GM19023 (cell line): ENCODE results near the gene MAP1S.

ENCODE experiments used
- ATAC-seq: cut with Tn5 transposase; IDR thresholded peaks from one replicate; pipeline ENCODE4 v1.9.1; 2021; ENCODE audit warnings: mild to moderate bottlenecking, moderate library complexity; ENCODE audit not compliant: unreplicated experiment

The MAP1S gene, protein sequence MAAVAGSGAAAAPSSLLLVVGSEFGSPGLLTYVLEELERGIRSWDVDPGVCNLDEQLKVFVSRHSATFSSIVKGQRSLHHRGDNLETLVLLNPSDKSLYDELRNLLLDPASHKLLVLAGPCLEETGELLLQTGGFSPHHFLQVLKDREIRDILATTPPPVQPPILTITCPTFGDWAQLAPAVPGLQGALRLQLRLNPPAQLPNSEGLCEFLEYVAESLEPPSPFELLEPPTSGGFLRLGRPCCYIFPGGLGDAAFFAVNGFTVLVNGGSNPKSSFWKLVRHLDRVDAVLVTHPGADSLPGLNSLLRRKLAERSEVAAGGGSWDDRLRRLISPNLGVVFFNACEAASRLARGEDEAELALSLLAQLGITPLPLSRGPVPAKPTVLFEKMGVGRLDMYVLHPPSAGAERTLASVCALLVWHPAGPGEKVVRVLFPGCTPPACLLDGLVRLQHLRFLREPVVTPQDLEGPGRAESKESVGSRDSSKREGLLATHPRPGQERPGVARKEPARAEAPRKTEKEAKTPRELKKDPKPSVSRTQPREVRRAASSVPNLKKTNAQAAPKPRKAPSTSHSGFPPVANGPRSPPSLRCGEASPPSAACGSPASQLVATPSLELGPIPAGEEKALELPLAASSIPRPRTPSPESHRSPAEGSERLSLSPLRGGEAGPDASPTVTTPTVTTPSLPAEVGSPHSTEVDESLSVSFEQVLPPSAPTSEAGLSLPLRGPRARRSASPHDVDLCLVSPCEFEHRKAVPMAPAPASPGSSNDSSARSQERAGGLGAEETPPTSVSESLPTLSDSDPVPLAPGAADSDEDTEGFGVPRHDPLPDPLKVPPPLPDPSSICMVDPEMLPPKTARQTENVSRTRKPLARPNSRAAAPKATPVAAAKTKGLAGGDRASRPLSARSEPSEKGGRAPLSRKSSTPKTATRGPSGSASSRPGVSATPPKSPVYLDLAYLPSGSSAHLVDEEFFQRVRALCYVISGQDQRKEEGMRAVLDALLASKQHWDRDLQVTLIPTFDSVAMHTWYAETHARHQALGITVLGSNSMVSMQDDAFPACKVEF

DNA sequence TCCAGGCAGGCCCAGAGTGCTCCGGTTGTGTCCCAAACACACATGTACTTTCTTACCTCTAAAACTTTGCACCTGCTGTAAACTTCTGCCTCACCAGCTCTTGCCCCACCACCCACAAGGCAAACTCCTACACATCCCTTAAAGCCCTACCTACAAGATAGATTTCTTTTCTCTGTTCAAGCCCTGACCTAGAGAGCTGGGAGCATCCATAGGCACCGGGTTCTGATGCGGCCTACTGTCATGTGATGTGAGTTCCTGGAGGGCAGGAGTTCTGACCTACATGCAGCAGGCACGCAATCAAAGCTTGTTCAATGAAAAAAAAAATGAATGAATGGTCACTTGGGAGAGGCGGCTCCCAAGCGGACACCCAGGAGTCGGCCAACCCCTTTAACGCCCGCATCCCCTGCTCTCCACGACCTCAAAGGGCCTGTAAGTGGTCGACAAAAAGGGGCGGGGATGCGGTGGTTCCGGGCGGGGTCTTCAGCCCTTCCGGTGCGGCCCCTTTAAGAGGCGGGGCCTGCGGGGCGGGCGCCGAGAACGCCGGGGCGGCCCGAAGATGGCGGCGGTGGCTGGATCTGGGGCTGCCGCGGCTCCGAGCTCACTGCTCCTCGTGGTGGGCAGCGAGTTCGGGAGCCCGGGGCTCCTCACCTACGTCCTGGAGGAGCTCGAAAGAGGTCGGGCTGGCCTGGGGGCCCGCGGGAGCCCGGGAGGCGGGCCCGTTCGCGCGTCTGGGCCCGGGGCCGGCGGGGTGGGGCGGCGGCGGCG lies at the start of gene MAP1S:
MAP1S (plus strand) TSS at position 534 of the 765 bp plus-strand sequence; CDS start at position 557, 23 bp downstream.
- ATAC-seq: peak; percentile 79

DNA sequence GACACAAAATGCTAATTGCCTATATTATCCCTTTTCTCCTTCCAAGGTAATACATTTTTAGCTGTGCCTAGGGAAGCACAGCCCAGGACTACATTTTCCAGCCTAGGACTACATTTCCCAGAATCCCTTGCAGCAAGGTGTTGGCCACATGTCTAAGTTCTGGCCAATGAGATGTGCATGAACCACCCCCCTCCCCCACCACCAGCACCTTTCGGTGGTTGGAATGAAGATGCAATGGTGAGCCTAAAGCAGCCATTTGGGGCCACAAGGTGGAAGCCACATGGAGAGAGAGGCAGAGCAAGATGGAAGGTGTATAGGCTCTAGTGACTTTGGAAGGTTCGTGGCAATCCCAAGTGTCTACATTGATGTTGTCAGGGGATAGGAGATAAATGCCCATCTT lies 47.4 kb upstream of the MAP1S start:
- no peak for ATAC-seq

DNA sequence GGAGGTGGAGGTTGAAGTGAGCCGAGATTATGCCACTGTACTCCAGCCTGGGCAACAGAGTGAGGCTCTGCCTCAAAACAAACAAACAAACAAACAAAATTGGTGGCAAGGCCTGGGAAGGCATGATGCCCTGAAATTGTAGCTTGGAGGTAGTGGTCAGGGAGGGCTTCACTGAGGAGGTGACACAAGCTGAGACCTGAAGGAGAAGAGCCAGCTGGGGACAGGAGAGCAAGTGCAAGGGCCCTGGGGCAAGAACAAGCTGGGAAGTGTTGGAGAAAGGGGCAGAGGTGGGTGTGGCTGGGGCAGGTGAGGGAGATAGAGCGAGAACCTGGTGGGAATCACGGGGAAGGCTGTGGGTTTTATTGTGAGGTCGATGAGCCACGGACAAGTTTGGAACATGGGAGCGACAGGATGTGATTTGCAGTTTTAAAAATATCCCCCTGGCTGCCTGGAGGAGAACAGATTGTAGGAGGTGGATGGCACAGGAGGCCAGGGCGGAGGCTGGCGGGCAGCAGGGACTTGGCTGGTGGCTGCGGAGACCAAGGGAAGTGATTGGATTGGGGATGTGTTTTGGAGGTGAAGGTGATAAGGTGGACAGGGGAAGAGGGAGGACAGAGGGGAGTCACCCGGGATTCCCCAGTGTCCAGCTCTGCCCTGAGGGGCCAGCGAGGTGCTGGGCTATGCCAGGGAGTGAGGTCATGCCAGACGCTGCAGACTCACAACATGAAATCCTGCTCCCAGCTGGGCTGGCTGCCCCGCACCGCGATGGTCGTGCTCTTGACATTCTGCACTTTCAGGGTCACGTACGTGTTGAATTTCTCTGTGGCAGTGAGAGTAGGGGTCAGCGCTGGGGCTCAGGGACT lies 45.1 kb upstream of the MAP1S start:
- no peak for ATAC-seq

DNA sequence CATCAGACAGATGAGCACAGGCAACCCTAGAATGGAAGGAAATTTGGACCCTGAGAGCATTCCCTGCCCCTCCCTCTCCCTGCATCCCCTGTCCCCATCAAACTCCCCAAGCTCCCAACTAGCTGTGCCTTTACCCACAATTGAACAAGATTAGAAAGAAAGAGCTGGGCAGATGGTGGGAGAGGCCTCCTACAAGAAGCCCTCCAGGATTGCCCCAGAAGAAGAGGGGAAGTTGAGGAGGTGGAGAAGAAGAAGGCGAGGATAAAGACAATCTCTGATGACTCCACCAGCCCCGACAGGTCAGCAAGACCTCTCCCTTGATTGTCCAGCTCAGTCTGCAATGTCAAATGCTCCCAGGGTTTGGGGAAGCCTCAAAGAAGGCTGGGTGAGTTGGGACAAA lies 43.0 kb upstream of the MAP1S start:
- no peak for ATAC-seq

DNA sequence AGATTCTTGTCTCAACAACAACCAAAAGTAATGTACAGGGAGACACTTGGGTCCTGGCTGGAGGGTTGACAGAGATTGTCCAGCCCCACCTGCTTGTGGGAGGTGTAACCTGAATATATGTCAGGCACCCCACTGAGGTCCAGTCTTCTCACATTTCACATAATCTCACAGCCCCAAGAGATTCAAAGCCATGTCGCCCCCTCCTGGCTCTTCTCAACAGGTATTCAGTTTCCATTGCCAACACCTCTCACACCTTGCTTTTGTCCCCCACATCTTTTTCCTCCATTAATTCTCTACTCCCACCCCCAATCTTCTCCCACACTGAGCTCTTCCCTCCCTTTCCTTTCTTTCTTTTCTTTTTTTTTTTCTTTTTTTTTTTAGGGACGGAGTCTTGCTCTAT lies 42.3 kb upstream of the MAP1S start:
- no peak for ATAC-seq

DNA sequence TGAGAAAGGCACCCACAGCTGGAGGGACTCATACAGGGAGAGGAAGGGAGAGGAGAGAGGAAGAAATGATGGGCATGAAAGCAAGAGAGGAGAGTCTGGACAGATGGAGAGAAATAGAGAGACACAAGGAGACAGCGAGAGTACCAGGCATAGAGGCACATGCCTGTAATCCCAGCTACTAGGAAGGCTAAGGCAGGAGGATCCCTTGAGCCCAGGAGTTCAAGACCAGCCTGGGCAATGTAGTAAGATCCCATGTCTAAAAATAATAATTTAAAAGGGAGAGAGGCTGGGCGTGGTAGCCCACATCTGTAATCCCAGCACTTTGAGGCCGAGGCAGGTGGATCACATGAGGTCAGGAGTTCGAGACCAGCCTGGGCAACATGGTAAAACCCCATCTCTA lies 40.4 kb upstream of the MAP1S start:
- no peak for ATAC-seq

DNA sequence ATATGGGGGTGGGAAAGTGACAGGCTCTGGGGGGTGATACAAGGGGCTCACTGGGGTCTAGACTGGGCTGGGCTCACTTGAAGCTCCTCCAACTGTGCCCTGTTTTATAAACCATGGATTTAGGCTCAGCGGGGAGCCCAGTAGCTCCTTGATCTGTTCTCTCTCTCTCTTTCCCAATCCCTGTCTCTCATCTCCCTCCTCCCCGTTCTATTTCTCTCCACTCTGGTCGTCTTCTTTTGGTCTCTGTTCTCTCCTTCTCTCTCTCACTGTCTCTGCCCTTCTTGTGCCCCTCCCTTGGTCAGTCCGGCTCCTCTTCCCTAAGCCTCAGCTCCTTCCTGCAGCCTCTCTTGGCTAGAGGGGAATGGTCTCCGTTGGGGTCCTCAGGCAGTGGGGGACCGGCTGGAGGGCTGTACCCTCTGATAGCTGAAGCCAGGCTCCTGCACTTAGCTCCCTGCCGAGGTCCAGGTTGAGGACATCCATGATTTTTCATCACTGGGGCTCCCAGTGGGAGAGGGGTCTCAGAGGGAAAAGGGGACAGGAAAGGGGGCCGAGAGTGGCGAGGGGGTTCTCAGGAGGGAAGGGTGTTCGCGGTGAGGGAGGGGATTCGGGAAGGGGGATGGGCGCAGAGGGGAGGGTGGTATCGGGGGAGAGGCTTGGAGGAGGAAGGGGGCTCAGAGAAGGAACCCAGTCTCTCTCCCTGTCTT lies 39.6 kb upstream of the MAP1S start:
- ATAC-seq: no peak

DNA sequence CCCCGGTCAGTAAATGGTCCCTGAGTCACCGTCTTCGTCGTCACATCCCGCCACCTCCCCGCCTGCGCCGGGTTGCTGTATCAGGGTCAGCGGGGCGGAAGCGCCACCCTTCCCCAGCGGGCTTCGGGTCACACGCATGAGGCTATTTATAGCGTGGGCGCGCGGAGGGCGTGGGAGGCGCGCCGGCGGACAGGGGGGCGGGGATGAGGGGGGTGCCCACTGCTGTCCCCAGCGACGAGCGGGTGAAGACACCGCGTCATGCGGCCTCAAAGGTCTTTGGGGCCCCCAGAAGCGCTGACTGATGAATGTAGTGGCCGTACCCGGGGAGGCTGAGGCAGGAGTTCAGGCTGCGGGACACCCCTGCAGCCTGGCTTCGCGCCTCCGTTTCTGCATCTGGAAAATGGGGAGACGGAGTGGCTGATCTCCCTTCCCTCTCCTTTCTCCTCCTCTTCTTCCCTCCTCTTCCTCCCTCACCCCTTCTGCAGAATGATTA lies 39.0 kb upstream of the MAP1S start:
- no peak for ATAC-seq

DNA sequence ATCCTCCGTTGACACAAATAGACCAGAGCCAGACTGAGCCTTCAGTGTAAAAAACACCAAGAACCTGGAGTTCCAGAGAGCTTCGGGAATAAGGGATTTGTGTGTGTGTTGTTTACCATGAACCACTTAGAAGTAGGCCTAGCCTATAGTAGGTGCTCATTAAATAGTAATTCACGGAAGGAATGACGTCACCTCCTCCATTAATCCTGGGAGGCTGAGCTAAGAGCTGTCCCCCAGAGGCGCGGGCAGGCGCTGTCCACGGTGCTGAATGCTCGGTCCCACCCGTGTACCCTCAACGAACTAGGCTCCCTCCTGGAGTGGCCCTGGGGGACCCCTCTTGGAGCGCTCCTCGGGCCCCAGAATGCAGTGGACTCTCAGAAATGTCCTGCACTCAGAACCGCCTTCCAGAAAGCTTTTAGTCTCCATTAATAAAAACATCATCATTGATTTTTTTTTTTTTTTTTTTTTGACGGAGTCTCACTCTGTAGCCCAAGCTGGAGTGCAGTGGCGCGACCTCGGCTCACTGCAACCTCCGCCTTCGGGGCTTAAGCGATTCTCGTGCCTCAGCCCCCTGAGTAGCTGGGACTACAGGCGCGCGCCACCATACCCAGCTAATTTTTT lies 37.7 kb upstream of the MAP1S start:
- no peak for ATAC-seq

DNA sequence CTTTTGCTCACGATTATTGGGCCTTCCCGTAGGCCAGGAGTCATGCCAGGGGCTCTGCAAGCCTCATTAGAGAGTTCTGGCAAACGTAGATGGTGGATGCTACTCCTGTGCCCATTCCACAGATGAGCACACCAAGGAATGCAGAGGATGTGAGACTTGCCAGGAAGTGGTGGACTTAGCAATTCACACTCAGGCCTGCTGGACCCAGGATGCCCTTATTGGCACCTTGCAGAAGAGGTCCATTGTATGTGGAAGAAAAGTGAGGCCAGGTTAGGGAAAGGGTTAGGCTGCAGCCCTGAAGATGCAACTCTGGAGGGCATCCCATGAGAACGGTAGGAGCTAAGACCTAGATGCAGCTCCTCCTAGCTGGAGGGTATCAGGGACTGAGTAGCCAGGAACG lies 37.0 kb upstream of the MAP1S start:
- no peak for ATAC-seq

DNA sequence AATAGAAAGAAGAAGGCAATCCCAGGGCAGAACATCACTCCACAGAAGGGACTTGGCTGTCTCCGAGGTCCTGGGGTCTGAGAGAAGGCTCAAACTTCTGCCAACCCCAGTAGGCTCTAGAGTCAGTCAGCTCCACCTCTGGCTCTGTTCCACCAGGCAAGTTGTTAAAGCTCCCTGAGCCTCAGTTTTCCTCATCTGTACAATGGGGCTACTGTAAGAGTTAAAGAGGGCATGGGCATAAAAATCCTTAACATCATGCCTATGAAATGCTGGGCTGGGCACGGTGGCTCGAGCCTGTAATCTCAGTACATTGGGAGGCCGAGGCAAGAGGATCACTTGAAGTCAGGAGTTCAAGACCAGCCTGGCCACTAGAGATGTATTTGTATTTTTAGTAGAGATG lies 36.2 kb upstream of the MAP1S start:
- ATAC-seq: no peak

DNA sequence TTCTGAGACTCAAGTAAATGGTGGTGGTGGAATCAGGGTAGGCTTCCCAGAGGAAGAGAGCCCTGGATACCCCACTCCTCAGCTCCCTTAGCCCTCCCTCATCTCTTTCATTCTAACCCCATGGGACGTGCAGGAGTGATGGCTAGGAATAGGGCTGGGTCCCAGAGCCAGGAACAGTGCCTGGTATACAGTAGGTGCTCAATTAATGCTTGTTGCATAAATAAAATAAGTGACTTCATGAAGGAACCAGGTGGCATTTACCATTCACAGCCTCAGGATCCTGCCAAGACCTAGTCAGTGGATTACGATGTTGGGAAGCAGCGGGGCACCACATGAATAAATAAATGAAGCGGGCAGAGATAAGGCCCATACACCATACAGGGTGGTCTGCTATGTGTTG lies 35.0 kb upstream of the MAP1S start:
- ATAC-seq: no peak

DNA sequence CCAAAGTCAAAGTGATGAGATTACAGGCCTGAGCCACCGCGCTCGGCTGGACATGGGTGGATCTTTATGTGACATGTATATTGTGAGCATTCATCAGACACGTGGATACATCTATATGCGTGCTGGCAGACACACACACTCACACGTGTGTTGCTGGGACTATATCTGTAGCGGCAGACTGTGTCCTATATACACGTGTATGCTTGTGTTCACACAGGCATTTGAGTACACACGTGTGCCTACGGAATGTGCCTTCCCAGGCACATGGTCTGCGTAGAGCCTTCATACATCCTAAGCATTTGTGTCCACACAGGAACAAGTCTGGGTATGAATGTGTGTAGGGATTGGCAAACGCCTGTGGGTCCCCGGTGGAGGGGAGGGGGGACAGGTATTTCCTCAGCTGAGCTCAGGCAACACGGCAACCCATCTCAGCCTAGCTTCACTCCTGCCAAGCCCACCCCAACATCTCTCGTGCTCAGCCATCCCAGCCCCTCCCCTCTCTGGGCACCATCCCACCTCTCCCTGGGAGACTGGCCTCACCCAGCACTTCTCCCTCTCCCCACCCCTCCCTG lies 33.7 kb upstream of the MAP1S start:
- no peak for ATAC-seq

DNA sequence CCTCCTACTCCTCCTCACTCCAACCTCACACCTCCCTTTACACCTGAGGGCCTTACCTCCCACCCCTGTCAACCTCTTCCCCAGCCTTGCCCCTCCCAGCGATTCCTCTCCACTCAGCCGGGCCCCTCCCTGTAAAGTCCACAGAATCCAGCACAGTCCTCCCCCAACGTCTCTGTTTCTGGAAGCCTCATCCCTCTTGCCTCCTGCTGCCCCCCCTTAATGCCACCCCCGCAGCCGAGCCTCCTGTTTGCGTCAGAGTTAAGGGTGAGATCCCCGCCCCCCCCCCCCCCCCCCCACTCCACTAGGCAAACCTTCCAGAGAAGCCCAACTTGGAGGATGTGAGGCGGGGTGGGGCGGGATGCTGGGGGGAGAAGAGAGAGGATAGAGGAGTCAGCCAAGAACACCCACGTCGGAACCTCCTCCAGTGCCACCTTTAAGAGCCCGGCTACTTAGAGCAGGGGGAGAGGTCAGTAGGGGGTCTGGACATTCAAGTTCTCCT lies 33.2 kb upstream of the MAP1S start:
- ATAC-seq: no peak

DNA sequence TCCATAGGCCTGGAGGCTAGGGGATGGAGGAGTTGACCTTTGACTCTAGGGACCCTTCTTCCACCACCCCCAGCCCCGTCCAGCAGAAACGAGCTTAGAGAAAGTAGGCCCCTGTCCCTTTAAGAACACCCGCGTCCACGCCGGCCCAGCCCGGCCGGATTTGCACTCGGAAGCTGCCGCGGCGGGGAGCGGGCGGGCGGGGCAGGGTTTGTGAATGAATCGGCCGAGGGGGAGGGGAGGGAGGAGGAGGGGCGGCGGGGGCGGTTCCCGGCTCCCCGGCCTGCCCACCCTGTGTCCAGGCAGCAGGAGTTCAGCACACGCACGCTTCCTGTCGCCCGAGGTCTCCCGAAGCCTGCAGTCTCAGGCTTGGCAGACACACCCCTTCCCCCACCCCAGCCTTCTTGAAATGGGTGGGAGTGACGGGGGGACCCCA lies 32.7 kb upstream of the MAP1S start:
- no peak for ATAC-seq

DNA sequence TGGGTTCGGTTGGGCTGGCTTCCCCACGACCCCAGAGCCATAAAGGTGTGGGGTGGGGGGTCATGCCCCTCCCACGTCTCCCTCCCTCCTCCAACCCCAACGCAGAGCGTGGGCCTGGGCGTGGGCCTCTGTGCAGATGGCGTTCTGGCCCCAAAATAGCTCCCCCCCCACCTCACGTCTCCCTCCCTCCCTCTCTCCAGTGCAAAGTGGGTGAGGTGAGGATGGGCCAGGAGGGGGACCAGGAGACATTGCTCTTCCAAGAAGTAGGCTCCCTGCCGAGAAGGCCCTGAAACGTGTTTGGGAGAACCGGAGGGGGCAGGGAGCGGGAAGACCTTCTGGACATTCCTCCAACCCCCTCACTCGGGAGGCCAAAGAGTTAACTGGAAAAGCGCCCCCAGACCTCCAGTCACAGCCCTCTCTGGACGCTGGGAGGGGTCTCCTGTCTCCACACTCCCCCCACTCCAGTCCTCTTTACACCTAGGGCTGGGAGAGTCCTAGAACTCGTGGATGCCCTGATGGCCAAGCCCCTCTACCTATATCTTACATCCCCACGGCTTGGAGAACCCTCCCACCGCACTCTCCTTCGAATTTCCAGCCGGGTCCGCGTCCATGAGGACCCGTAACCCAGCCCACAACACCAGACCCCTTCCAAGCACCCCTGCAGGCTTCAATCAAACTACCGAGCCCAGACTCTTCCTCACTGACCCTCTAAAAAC lies 32.0 kb upstream of the MAP1S start:
- ATAC-seq: no peak
